Measurements from ENCODE around the gene OCA2.

DNA sequence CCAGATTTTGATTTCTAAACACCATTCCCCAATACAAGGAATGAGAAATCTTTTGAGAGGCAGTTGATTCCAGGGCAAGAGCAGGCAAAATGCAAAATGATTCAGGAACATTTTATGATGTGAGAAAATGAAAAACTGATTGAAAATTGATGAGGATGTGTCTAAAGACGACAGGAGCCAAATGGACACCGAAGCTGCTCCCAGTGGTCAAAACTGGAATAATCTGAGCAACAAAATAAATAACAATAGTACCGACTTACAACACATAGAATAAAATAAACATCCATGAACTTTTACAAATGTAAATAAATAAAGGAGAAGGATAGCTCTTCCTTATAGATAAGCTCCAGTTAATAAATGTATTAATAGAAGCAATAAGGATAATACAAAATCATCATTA is 186.8 kb downstream of the OCA2 start:
- TF ChIP-seq YY1 (IDR thresholded peaks at IDR 0.05; ENCODE audit: insufficient read depth, insufficient read length): no peak
- no peak for TF ChIP-seq ZNF274 (IDR thresholded peaks at IDR 0.05; ENCODE audit: low read depth, low read length)
- no peak for TF ChIP-seq SUZ12 (IDR thresholded peaks at IDR 0.05; ENCODE audit: extremely low read depth, insufficient read depth, insufficient read length)

Measured in NT2/D1 (cell line).